Muscle of arm (tissue), 12 donors: ENCODE results near the gene CAPZB. TPM values are rescaled to one million over a fixed set of nuclear protein-coding genes. Genes with fewer than 3 reads are reported as not detected.

Source experiments
- DNase-seq: peaks from one replicate; pipeline ENCODE4 v3.0.0-alpha.2; 2013
- polyA plus RNA-seq, 12 donors: library from polyadenylated mRNA; unstranded; fragments of 120-200 nt; gene quantifications; one replicate each; pipeline ENCODE4 v1.2.1, GENCODE V29; 2013; ENCODE audit not compliant: insufficient read length in 12 of 12

The CAPZB gene
- polyA plus RNA-seq, 12 donors = 191 to 264 (median 235) TPM; not detected in 1

DNA sequence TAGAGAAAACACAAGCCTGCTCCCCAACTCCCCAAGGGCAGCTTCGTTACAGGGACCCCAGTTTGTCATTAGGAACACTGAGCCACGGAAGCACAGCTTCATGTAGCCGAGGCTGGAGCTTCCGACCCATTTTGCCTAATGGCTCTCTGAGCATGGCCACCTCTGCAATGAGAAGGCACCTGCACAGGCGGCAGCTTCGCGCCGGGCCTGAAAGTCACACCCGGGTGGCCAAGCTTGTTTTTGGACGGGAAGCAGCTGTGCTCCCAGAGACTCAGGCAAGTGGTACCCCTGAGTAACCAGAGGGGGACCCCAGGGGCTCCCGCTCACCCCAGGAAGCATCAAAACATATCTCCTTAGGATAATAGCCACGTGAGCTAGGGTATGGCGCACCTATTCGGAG, 92.3 kb downstream of the CAPZB start:
- no peak for DNase-seq

DNA sequence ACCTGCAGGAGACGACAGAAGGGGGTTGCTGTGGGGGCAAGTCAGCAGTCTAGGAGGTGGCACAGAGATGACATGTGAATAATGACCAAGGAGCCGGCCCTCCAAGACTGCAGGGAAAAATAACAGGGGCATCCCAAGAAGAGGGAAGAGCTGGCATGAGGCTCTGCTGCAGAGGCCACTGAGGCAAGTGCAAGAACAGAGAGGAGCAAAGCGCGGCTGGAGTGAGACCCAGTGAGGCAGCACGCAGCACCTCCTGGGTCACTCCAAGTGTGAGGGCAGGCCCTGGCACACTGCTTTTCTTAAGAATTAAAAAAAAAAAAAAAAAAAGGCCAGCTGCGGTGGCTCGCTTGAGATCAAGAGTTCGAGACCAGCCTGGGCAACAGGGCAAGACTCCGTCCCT, 93.1 kb downstream of the CAPZB start:
- DNase-seq = no peak

DNA sequence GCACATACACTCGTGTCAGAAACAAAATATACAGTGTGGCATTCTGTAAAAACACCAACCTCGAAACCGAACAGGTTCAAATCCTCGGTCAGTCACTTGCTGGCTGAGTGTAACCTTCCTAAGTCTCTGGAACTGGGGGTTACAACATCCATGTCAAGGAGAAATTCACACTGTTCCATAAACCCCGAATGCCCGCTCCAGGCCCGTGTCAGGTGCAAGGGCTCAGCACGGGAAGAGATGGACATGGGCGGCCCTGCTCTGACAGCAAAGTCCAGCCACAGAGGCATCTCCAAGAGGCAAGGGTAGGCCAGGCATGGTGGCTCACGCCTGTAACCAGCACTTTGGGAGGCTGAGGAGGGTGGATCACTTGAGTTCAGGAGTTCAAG, 93.8 kb downstream of the CAPZB start:
- DNase-seq = no peak

DNA sequence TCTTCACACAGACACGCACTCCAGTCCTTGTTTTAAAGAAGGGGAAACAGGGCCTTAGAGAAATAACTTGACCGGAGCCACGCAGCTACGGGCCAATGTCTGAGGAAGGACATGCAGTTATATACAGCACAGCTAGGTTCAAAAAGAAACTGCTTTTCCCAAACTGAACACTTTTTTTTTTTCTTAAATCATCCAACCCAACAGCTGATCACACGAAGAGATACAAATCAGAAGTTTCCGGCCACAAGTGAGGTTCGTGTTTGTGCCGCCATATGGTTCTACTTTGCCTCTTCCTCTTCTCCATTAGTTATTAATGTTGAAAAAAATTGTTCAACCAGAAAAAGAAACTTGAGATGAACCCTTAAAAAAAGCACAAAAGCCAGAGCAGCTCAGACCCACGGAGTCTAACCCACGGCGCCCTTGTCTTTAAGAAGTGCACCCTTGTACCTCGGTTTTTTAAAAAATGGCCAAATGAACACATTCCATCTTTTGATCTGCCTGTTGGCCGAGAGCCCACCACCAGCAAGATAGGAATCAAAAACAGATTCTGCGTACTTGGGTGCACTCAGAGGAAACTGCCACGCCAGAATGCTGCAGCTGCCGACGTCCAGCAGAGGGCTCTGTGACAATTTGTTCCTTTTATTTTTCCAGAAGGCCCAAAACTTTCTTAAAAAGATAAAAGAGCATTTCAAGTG, 94.3 kb downstream of the CAPZB start:
- DNase-seq = peak; percentile 82

DNA sequence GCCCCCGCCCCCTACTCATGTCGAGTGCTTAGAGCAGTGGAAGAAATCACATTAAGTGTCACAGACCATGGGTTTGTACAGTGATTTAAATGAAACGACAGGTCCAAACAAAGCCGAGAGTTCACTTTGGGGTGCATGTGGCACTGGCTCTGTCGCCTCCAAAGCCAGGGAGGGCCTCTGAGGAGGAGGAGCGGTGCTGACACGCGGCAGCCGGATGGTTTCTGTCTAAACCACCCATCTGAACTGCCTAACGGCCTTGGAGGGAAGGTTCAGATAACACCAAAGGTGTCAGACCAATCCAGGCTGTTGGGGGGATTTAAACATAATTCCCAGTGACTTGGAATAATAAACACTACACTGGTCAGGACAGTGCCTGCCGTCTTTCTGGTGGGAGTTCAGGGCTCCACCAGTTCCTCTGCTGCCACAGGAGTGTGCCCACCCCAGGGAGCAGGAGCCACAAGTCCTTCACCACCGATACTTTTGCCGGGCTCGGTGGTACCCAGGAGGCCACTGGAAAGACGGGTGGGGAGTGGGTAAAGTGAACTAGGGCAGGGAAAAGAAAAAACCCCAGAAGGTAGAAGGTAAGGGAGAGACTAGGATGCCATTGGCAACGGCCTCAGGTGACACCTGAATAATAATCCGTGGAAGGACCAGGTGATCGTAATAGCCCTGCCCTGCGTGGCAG, 95.0 kb downstream of the CAPZB start:
- no peak for DNase-seq

DNA sequence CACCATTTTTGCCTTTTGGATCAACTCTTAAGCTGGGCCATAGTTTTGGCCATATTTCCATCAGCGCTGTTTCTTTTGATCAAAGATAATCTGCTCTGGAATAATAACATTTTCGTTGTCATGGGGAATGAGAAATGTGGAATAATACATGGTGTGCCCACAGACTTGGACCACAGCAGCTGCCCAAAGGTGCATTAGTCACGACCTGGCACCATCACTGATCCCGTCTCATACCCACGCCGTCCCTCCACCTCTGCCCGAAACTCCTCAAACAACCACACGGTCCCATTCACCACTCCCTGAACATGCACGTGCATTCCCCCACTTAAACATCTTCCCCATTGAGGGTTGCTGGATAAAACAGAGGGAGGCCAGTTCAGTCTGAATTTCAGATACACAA, 96.4 kb downstream of the CAPZB start:
- no peak for DNase-seq

DNA sequence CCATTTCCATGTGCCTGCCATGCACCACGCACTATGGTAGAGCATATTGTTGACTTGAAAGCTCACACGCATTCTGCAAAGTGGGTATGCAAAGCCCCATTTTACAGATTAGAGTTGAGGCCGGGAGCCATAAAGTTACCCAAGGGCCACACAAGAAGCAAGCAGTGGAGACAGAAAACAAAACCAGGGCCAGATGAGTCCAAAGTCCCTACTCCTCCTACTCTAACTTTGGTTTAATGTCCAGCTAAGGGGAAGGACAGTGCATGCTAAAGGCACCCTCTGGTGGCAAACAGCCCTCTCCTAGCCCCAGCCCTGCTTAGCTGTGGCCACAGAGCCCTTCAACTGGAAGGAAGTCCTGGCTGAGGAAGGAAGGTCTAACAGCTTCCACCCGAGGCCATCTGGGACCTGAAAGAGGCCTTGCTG, 98.3 kb downstream of the CAPZB start:
- no peak for DNase-seq

DNA sequence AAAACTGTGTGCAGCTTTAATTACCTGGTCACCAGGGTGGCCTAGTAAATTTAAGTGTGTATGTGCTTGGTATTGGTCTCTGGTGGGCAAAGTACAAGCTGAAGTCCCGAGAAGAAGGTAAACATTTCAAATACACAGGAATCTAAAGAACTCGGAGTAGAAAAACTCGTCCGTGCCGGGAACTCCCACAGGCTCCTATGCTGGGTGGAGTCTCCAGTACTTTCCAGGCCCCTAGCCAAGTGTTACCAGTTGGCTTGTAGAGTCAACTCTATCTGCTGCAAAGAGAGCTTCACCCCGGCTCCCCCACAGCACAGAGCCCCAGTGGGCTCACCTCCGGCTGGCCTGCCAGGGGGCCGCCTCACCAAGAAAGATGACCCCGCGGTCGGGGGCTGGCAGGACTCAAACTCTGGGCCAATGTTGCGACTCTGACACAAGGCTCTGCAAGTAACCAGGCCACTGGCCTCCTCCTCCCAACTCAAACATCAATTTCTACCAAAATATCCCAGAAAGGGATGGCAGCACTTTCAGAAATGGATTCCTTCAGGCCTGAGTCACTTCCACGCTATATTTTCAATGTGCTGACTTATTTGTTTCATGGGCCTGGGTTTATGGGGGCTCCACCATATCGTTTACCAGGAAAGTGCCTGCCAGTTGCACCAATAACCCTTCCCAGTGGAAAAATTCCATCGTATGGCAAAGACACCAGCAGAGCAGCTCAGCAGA, 99.3 kb downstream of the CAPZB start:
- DNase-seq = peak; percentile 80

DNA sequence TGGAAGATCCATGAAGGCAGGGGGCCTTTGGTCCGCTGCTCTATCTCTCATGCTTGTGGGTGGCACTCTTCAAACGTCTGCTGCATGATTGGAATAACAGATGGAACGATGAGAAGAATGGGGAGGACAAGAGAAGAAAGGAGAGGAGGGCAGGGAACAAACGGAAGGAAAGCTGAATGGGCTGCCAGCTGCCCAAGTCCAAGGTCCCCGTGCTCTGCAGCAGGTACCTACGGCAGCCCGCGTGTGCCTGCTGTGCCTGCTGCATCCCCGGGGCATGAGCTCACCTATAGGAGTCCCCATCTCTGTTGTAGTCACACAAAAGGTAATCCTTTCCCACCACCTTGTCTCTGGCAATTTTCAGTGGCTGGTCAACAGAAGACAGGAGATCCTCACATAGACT, 100.1 kb downstream of the CAPZB start:
- DNase-seq = no peak

DNA sequence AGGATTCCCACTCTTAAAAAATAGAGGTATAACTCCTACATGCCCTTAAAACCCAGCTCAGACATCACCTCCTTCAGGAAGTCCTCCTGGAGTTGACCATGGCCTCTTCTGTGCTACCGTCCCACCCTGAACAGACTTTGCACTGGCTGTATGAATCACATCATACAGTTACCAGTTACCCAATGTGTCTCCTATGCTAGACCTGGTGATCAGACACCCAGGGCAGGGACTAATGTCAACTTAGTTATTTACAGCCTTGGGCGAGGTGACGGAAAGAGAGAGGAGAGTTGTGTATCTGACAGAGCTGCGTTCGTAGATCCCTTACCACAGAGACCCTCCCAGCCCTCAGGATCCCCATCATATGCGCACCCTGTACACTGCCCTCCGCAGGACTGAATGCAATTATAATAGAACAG, 100.6 kb downstream of the CAPZB start:
- no peak for DNase-seq

DNA sequence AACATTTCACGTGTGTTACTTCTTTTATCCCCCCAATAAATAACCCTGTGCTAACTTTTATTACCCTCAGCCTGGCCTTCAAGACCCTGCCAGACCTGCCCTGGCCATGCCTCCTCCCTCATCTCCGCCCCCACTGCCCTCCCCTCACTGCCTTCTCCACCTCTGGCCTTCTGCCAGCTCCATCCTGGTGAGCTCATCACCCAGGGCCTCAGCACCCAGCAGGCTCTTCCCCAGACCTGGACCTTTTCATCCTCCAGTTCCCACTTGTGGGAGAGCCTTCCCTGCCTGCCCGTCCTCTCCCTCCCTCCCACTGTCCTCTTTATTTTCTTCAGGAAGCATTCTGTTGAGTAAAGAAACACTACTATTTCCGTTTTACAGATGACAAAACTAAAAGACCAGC, 101.2 kb downstream of the CAPZB start:
- no peak for DNase-seq

DNA sequence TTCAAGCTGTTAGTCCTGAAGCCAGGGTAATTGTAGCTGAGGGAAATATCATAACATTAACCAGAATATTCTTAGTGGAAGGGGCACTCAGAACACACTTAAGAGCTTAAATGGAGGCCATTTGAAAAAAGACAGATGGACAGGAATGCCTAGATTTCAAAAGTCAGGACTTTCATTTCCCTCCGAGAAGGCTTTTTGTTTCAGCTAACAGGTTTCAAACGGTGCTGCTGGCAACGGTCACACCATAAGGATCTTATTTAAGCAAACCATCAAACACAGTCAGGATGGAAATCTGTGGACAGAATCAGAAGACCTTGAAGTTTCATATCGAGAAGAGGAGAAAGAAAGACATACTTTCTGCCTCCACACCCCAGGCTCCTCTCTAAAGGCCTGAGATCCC, 103.1 kb downstream of the CAPZB start:
- DNase-seq = peak; percentile 27

DNA sequence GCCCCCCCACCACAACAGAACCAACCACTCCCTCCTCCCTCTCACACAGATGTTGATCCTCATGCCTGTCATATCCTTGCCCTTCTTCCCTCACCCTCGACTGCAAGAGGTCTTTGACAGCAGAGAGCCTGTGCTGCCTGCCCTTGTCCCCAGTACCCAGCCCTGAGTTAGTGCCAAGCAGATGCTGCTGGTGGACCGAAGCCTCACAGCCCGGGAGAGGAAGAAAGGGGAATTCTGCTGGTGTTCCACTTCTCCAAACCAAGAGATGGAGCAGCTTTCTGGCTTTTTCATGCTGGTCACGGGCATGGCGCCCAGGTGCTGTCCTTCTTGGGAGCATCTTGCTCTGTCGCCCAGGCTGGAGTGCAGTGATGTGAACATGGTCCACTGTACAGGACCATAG, 104.1 kb downstream of the CAPZB start:
- DNase-seq = no peak

DNA sequence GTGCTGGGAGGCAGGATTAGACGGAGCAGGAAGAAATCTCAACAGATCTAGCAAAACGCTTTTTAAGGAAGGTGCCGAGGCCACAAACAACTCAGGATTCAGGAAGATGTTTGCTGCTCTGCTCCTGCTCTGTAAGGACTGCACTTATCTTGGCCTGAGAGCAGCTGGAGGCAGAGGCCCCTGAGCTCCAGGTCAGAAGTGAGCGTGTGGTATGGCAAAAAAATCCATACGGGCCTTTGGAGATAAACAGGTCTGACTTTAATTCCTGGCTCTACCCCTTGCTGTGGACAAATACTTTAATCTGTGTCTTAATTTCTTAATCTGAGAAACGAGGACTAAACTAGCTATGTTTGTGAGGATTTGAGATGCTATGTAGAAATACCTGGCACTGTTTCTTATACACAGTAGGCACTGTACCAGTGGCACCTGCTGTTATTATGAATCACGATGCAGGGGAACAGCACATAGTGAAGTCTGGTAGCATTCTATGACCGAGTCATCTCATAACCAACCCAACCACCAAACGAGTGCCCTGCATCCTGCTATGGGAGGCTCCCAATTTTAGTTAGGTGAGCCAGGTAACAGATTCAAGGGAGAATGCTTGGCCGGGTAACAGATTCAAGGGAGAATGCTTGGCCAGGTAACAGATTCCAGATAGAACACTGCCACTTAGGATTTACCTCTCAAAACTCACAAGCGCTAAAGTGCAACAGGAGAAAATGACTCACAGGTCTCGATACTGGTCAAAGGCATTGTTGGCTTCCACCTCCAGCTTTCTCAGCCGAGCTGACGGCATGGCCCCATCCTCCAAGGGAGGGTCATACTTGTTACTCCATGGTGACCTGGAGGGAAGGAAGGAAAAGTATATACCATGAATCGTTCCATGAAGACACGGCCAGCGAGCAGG, 107.3 kb downstream of the CAPZB start:
- DNase-seq = no peak

DNA sequence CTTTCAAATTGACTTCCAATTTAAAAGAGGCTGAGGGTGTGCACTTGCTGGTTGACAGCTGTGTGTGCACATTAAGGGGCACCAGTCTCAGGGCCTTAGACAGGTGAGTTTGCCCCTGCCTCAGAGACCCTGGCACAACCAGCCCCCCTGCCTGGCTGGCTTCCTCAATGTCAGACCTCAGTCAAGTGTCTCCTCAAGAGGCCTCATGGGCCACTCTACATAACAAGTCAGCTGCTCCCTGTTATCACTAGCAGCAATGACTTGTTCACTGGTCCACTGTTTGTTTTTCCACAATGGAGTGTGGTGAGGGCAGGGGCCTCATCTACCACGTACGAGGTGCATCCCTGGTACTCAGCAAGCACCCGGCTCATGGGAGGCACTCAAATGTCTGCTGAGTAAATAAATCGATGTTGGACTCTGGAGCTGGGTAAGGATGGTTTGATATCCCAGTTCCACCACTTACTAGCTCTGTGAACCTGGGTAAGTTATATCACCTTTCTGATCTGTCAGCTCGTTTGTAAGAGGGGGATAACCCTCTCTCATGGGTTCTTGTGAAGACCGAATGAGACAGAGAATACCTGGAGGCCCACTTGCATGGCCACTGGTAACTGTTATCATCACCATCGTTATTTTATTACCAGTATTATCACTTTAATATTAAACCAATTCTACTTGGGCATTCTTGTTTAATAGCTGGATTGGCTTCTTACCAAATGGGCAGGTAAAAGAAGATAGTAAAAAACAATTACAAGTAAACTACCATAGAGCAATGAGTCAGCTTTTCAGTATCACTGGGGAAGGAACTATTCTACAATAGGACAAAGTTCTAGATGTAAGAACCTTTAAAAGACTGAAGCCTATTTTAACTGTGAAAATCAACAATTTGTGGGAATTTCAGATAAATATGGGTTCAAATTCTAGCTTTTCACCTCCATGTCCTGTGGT, 108.6 kb downstream of the CAPZB start:
- no peak for DNase-seq

DNA sequence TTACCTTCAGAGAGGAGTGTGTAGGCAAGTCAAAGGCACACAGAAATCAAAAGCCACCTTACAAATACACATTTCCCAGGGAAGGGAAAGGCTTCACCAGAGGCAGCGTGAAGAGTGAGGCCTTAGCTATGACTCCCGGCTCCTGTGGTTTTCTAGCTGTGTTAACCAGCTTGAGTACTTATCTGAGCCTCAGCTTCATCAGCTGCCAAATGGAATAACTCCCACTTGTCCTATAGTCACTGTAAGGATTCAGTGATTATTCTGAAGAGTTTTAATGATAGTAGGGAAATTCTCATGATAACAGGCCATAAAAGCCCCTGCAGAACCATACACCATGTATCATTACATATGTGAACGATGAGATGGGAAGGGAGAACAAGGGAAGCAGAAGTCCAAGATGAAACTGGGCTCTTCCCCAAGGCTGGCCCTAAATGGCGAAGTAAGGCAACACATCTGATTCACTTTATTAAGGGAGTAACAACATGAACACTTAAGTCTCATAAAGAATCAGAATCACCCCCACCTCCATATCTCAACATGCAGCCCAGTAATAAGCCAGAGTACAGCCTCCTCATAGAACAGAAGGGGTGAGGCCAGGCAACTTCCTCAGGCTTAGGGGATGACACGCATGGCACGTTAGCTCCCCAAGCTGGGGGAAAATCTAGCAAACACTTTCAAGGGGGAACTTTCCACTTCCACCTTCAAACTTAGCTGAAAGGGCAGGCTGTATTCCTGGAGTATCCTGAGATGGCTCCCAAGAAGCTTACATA, 109.5 kb downstream of the CAPZB start:
- no peak for DNase-seq

DNA sequence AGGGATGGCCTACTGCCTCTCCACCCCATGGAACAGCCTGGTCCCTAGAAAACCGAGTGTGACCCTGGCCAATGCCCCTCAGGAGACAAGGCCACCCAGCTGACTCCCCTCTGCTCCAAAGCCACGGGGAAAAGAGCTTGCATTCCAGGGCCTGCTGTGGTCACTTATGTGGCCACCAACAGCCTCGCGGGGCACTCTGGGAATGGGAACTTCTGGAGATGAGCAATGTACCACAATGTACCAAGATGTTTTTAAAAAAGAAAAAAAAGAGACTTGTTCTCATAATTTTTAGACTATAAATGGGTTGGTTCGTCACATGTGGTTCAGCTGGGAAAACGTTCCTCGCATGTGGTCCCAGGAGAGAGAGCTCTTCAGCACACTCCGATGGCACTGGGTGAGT, 110.4 kb downstream of the CAPZB start:
- DNase-seq = no peak

DNA sequence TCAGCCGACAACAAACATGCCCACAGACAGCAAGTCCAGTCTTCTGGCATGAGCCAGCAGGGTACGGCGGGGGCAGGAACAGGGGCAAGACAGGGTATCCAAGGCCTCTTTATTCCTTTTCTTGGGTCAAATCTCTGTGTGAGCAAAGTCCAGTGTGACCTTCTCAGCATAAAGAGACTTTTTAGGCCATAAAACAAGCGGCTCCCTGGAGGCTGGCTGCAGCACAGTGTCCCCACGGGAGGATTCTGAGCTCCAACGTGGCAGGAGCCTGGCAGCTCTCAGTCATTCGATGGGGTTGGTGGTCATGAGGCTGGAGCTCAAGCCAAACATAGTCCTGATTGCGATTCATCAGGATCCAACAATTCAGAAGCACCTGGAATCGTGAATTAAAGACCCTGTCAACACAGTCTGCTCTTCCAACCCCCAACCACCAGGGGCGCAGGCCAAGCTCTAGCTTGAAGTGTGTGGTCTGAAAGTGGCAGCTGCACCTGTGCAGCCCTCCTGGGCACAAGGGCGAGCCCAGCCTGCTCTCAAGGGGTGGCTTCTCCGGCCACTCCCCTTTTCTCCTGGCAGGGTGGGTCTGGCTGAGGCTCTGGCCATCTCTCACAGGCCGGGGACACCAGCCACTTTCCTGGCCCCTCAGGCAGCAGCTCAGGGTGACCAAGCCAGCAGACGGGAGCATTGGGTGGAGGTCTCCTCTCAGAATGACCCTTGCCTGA, 111.1 kb downstream of the CAPZB start:
- DNase-seq = no peak
